Smooth muscle cell (in vitro differentiated cells): ENCODE measurements around the gene LRRC1. TPM values are rescaled to one million over a fixed set of nuclear protein-coding genes. Genes with fewer than 3 reads are reported as not detected.
A peak's percentile ranks its signal among the peaks of the same experiment; 100 is the strongest.

Experiments used
- DNase-seq: peaks from one replicate; lab custom pipeline; 2025; ENCODE audit not compliant: unreplicated experiment; lab: John Stamatoyannopoulos, UW
- H2AFZ ChIP-seq: fragments of 200-600 bp; sonication (generic); 2 replicates; pipeline ENCODE4 v1.6.0; 2016; ENCODE audit warnings: antibody characterized with exemption, low read depth, mild to moderate bottlenecking
- H3F3A ChIP-seq: fragments of 200-600 bp; sonication (generic); 2 replicates; pipeline ENCODE4 v1.6.0; 2017; ENCODE audit warnings: antibody characterized with exemption, low read depth
- H3K27ac ChIP-seq: fragments of 200-600 bp; sonication (generic); 2 replicates; pipeline ENCODE4 v1.5.1; 2016; ENCODE audit warnings: low read depth, mild to moderate bottlenecking
- H3K27me3 ChIP-seq: fragments of 200-600 bp; sonication (generic); 2 replicates; pipeline ENCODE4 v1.6.1; 2016; ENCODE audit warnings: low read depth, mild to moderate bottlenecking
- H3K36me3 ChIP-seq: fragments of 200-600 bp; sonication (generic); 2 replicates; pipeline ENCODE4 v1.5.1; 2016; ENCODE audit warnings: low read depth
- H3K4me1 ChIP-seq: fragments of 200-600 bp; sonication (generic); 2 replicates; pipeline ENCODE4 v1.5.1; 2016; ENCODE audit warnings: low read depth
- H3K4me2 ChIP-seq: fragments of 200-600 bp; sonication (generic); 2 replicates; pipeline ENCODE4 v1.6.0; 2016; ENCODE audit warnings: mild to moderate bottlenecking
- H3K4me3 ChIP-seq: fragments of 200-600 bp; sonication (generic); 2 replicates; pipeline ENCODE4 v1.5.1; 2016; ENCODE audit warnings: mild to moderate bottlenecking
- H3K79me2 ChIP-seq: fragments of 200-600 bp; sonication (generic); 2 replicates; pipeline ENCODE4 v1.6.0; 2016; ENCODE audit warnings: low read depth, mild to moderate bottlenecking
- H3K9ac ChIP-seq: fragments of 200-600 bp; sonication (generic); 2 replicates; pipeline ENCODE4 v1.6.0; 2016; ENCODE audit warnings: low read depth
- H3K9me3 ChIP-seq: fragments of 200-600 bp; sonication (generic); replicated peaks from 2 replicates; pipeline ENCODE4 v1.5.1; 2016; ENCODE audit warnings: low read depth
- H4K20me1 ChIP-seq: fragments of 200-600 bp; sonication (generic); 2 replicates; pipeline ENCODE4 v1.6.0; 2016; ENCODE audit warnings: low read depth
- WGBS: methylation state at CpG from one replicate; pipeline ENCODE4 v1.1.7; 2016; ENCODE audit warnings: low lambda C conversion rate; 5-methylcytosine and 5-hydroxymethylcytosine counted together
- polyA plus RNA-seq: library from polyadenylated mRNA; unstranded; fragments of >200 nt; fragmentation: Nextera tagmentation; extraction: Ambion mirVana; gene quantifications from 2 replicates; pipeline ENCODE4 v1.2.1, GENCODE V29; 2016
- total RNA-seq: library from RNA; depleted of rRNA; stranded (reverse); fragments of >200 nt; gene quantifications from 2 replicates; pipeline ENCODE4 v1.2.3, GENCODE V29; 2014
- TF ChIP-seq, protein P1 (sequence below): fragments of 200-600 bp; sonication (generic); IDR thresholded peaks from 2 replicates; pipeline ENCODE4 v1.5.1; 2017; ENCODE audit warnings: borderline replicate concordance, mild to moderate bottlenecking, antibody characterized with exemption; ENCODE audit not compliant: insufficient read depth, poor library complexity, severe bottlenecking

LRRC1 gene
- total and polyA plus RNA-seq, 2 experiments from 2014 or later: 11.8 to 19.9 TPM

GRCh38 chr6:53858913-53859312 is 64.1 kb downstream of the LRRC1 start:
- peaks cover 17% of the 10 kb centered on the region for H3K79me2 ChIP-seq
- DNase-seq: no peak
- no peak overlapping the region for H2AFZ ChIP-seq
- no peak overlapping the region for H3K9ac ChIP-seq
- H3K4me3 ChIP-seq: no peak overlapping the region
- no peaks in the 10 kb centered on the region for H3K36me3 ChIP-seq
- H3F3A ChIP-seq: peaks cover 9% of the 10 kb centered on the region
- TF ChIP-seq, protein P1, sequence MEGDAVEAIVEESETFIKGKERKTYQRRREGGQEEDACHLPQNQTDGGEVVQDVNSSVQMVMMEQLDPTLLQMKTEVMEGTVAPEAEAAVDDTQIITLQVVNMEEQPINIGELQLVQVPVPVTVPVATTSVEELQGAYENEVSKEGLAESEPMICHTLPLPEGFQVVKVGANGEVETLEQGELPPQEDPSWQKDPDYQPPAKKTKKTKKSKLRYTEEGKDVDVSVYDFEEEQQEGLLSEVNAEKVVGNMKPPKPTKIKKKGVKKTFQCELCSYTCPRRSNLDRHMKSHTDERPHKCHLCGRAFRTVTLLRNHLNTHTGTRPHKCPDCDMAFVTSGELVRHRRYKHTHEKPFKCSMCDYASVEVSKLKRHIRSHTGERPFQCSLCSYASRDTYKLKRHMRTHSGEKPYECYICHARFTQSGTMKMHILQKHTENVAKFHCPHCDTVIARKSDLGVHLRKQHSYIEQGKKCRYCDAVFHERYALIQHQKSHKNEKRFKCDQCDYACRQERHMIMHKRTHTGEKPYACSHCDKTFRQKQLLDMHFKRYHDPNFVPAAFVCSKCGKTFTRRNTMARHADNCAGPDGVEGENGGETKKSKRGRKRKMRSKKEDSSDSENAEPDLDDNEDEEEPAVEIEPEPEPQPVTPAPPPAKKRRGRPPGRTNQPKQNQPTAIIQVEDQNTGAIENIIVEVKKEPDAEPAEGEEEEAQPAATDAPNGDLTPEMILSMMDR: no peak
- H3K4me2 ChIP-seq: no peak overlapping the region
- H3K4me1 ChIP-seq: peaks cover 10% of the 10 kb centered on the region
- no peaks in the 10 kb centered on the region for H3K9me3 ChIP-seq
- 63% methylated on average over 3 of the region's 3 CpGs for WGBS
- H3K27me3 ChIP-seq: no peaks in the 10 kb centered on the region
- peaks cover 25% of the 10 kb centered on the region for H4K20me1 ChIP-seq
- H3K27ac ChIP-seq: no peak overlapping the region

- Histone ChIP-seq H3K27ac (no peak overlapping the region), H3K4me1 (peaks cover 10% of the 10 kb centered on the region), H3K36me3 (no peaks in the 10 kb centered on the region), H3K27me3 (no peaks in the 10 kb centered on the region), H3K9me3 (no peaks in the 10 kb centered on the region), H4K20me1 (peaks cover 22% of the 10 kb centered on the region), H3K4me3 (no peak overlapping the region), H2AFZ (no peak overlapping the region), H3F3A (peaks cover 9% of the 10 kb centered on the region), H3K79me2 (peaks cover 28% of the 10 kb centered on the region), H3K4me2 (no peak overlapping the region), H3K9ac (no peak overlapping the region)
- WGBS: 79% methylated on average over 2 of the region's 2 CpGs
- TF ChIP-seq, protein P1: no peak
- DNase-seq: no peak
Measured at GRCh38 chr6:53860511-53860910, 65.7 kb downstream of the LRRC1 start.

DNA sequence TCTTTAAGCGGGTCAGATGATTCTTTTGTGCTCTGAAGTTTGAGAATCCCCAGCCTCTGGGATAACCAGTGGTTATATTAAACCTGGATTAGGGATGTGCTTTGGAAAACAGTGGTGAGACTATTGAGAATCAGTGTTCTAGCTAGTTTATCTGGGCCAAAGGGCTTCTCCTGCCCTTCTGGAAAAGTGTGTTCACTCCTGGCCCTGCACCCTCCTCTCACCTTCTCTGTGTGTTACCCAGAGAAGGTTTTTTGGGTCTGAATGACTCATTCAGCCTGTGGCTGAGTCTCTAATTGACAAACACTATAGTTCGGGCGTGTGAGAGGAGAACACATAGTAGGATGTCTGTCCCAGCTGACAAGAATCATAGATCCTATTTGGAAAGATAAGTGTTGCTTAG is 66.7 kb downstream of the LRRC1 start:
- Histone ChIP-seq H3K36me3 (no peaks in the 10 kb centered on the region), H3K4me3 (no peak overlapping the region), H3K9me3 (no peaks in the 10 kb centered on the region), H3F3A (peaks cover 9% of the 10 kb centered on the region), H3K4me1 (peaks cover 10% of the 10 kb centered on the region), H3K79me2 (peaks cover 24% of the 10 kb centered on the region), H3K27ac (peak overlapping the region; percentile 20), H3K4me2 (no peak overlapping the region), H3K9ac (no peak overlapping the region), H4K20me1 (peaks cover 22% of the 10 kb centered on the region), H2AFZ (no peak overlapping the region), H3K27me3 (no peaks in the 10 kb centered on the region)
- TF ChIP-seq, protein P1: no peak
- WGBS: 33% methylated on average over 3 of the region's 3 CpGs
- DNase-seq: no peak

- TF ChIP-seq, protein P1: no peak
- Histone ChIP-seq H3K36me3 (no peaks in the 10 kb centered on the region), H4K20me1 (peaks cover 22% of the 10 kb centered on the region), H2AFZ (no peak overlapping the region), H3K27me3 (no peaks in the 10 kb centered on the region), H3K9ac (no peak overlapping the region), H3K27ac (peak overlapping the region; percentile 43), H3K4me1 (peaks cover 10% of the 10 kb centered on the region), H3K4me3 (no peak overlapping the region), H3K79me2 (peaks cover 29% of the 10 kb centered on the region), H3K4me2 (peak overlapping the region; percentile 32), H3K9me3 (no peaks in the 10 kb centered on the region), H3F3A (peaks cover 9% of the 10 kb centered on the region)
- no peak for DNase-seq
- WGBS: 71% methylated on average over 7 of the region's 7 CpGs
Measured at GRCh38 chr6:53862662-53863462, 68.1 kb downstream of the LRRC1 start.
